ENCODE measurements around the gene ATXN7L3B.

ATXN7L3B gene

GRCh38 chr12:74537126-74537706, 419 bp upstream of the ATXN7L3B start:
- H3K27me3 Mint-ChIP-seq (ENCODE audit: low read depth) = no peaks in the 10 kb centered on the region
- peaks cover 38% of the 10 kb centered on the region for H3K36me3 Mint-ChIP-seq (ENCODE audit: low read depth)
- H3K9me3 Mint-ChIP-seq = no peaks in the 10 kb centered on the region
- peak overlapping the region; percentile 94 for H3K4me3 Mint-ChIP-seq
- H3K4me1 Mint-ChIP-seq (ENCODE audit: low read depth) = peaks cover 38% of the 10 kb centered on the region
- H3K27ac Mint-ChIP-seq = peak overlapping the region; percentile 95

GRCh38 chr12:74538491-74539258, 1.0 kb downstream of the ATXN7L3B start:
- Mint-ChIP-seq H3K27me3 (ENCODE audit: low read depth) (no peaks in the 10 kb centered on the region), H3K36me3 (ENCODE audit: low read depth) (peaks cover 38% of the 10 kb centered on the region), H3K27ac (peak overlapping the region; percentile 95), H3K4me3 (peak overlapping the region; percentile 94), H3K4me1 (ENCODE audit: low read depth) (peaks cover 41% of the 10 kb centered on the region), H3K9me3 (no peaks in the 10 kb centered on the region)

GRCh38 chr12:74539261-74539660, 1.6 kb downstream of the ATXN7L3B start:
- Mint-ChIP-seq H3K27me3 (ENCODE audit: low read depth) (no peaks in the 10 kb centered on the region), H3K27ac (no peak overlapping the region), H3K4me1 (ENCODE audit: low read depth) (peaks cover 41% of the 10 kb centered on the region), H3K9me3 (no peaks in the 10 kb centered on the region), H3K36me3 (ENCODE audit: low read depth) (peaks cover 38% of the 10 kb centered on the region), H3K4me3 (peak overlapping the region; percentile 94)

GRCh38 chr12:74539765-74540526, 2.3 kb downstream of the ATXN7L3B start:
- no peaks in the 10 kb centered on the region for H3K27me3 Mint-ChIP-seq (ENCODE audit: low read depth)
- H3K4me3 Mint-ChIP-seq = peak overlapping the region; percentile 94
- peaks cover 38% of the 10 kb centered on the region for H3K36me3 Mint-ChIP-seq (ENCODE audit: low read depth)
- H3K4me1 Mint-ChIP-seq (ENCODE audit: low read depth) = peaks cover 41% of the 10 kb centered on the region
- no peaks in the 10 kb centered on the region for H3K9me3 Mint-ChIP-seq
- H3K27ac Mint-ChIP-seq = peak overlapping the region; percentile 37

GRCh38 chr12:74541074-74541473, 3.4 kb downstream of the ATXN7L3B start:
- no peaks in the 10 kb centered on the region for H3K9me3 Mint-ChIP-seq
- no peaks in the 10 kb centered on the region for H3K27me3 Mint-ChIP-seq (ENCODE audit: low read depth)
- H3K4me3 Mint-ChIP-seq = no peak overlapping the region
- no peak overlapping the region for H3K27ac Mint-ChIP-seq
- peaks cover 38% of the 10 kb centered on the region for H3K4me1 Mint-ChIP-seq (ENCODE audit: low read depth)
- peaks cover 38% of the 10 kb centered on the region for H3K36me3 Mint-ChIP-seq (ENCODE audit: low read depth)

- no peak overlapping the region for H3K4me3 Mint-ChIP-seq
- H3K36me3 Mint-ChIP-seq (ENCODE audit: low read depth) = no peaks in the 10 kb centered on the region
- no peak overlapping the region for H3K27ac Mint-ChIP-seq
- H3K4me1 Mint-ChIP-seq (ENCODE audit: low read depth) = peaks cover 3% of the 10 kb centered on the region
- no peaks in the 10 kb centered on the region for H3K9me3 Mint-ChIP-seq
- no peaks in the 10 kb centered on the region for H3K27me3 Mint-ChIP-seq (ENCODE audit: low read depth)
Measured at GRCh38 chr12:74547249-74547648, 9.6 kb downstream of the ATXN7L3B start.

- H3K4me1 Mint-ChIP-seq (ENCODE audit: low read depth) = no peaks in the 10 kb centered on the region
- no peak overlapping the region for H3K4me3 Mint-ChIP-seq
- H3K9me3 Mint-ChIP-seq = no peaks in the 10 kb centered on the region
- peaks cover 5% of the 10 kb centered on the region for H3K27me3 Mint-ChIP-seq (ENCODE audit: low read depth)
- H3K27ac Mint-ChIP-seq = no peak overlapping the region
- no peaks in the 10 kb centered on the region for H3K36me3 Mint-ChIP-seq (ENCODE audit: low read depth)
Measured at GRCh38 chr12:74551291-74551690, 13.7 kb downstream of the ATXN7L3B start.

GRCh38 chr12:74552201-74552600, 14.6 kb downstream of the ATXN7L3B start:
- Mint-ChIP-seq H3K9me3 (no peaks in the 10 kb centered on the region), H3K4me3 (no peak overlapping the region), H3K27ac (no peak overlapping the region), H3K27me3 (ENCODE audit: low read depth) (peaks cover 8% of the 10 kb centered on the region), H3K4me1 (ENCODE audit: low read depth) (no peaks in the 10 kb centered on the region), H3K36me3 (ENCODE audit: low read depth) (no peaks in the 10 kb centered on the region)

GRCh38 chr12:74559728-74560127, 22.1 kb downstream of the ATXN7L3B start:
- Mint-ChIP-seq H3K27ac (no peak overlapping the region), H3K36me3 (ENCODE audit: low read depth) (no peaks in the 10 kb centered on the region), H3K27me3 (ENCODE audit: low read depth) (peaks cover 8% of the 10 kb centered on the region)

GRCh38 chr12:74563927-74564326, 26.3 kb downstream of the ATXN7L3B start:
- Mint-ChIP-seq H3K27me3 (ENCODE audit: low read depth) (no peaks in the 10 kb centered on the region), H3K9me3 (no peaks in the 10 kb centered on the region), H3K27ac (no peak overlapping the region), H3K4me3 (no peak overlapping the region), H3K4me1 (ENCODE audit: low read depth) (no peaks in the 10 kb centered on the region), H3K36me3 (ENCODE audit: low read depth) (no peaks in the 10 kb centered on the region)

More at GRCh38 chr12:74559728-74560127, 22.1 kb downstream of the ATXN7L3B start:
- H3K9me3 Mint-ChIP-seq = no peaks in the 10 kb centered on the region
- H3K4me1 Mint-ChIP-seq (ENCODE audit: low read depth) = no peaks in the 10 kb centered on the region
- H3K4me3 Mint-ChIP-seq = no peak overlapping the region

GRCh38 chr12:74578486-74578885, 40.9 kb downstream of the ATXN7L3B start:
- Mint-ChIP-seq H3K27ac (no peak overlapping the region), H3K9me3 (no peaks in the 10 kb centered on the region), H3K4me3 (no peak overlapping the region), H3K4me1 (ENCODE audit: low read depth) (no peaks in the 10 kb centered on the region), H3K36me3 (ENCODE audit: low read depth) (no peaks in the 10 kb centered on the region), H3K27me3 (ENCODE audit: low read depth) (no peaks in the 10 kb centered on the region)

GRCh38 chr12:74579446-74579845, 41.8 kb downstream of the ATXN7L3B start:
- Mint-ChIP-seq H3K4me3 (no peak overlapping the region), H3K36me3 (ENCODE audit: low read depth) (no peaks in the 10 kb centered on the region), H3K4me1 (ENCODE audit: low read depth) (no peaks in the 10 kb centered on the region), H3K27me3 (ENCODE audit: low read depth) (no peaks in the 10 kb centered on the region), H3K9me3 (no peaks in the 10 kb centered on the region), H3K27ac (no peak overlapping the region)

- no peaks in the 10 kb centered on the region for H3K36me3 Mint-ChIP-seq (ENCODE audit: low read depth)
- no peaks in the 10 kb centered on the region for H3K4me1 Mint-ChIP-seq (ENCODE audit: low read depth)
Measured at GRCh38 chr12:74579981-74580380, 42.3 kb downstream of the ATXN7L3B start.

GRCh38 chr12:74581439-74581838, 43.8 kb downstream of the ATXN7L3B start:
- Mint-ChIP-seq H3K36me3 (ENCODE audit: low read depth) (no peaks in the 10 kb centered on the region), H3K4me1 (ENCODE audit: low read depth) (no peaks in the 10 kb centered on the region), H3K9me3 (no peaks in the 10 kb centered on the region), H3K27me3 (ENCODE audit: low read depth) (no peaks in the 10 kb centered on the region), H3K27ac (no peak overlapping the region), H3K4me3 (no peak overlapping the region)

More at GRCh38 chr12:74579981-74580380, 42.3 kb downstream of the ATXN7L3B start:
- no peaks in the 10 kb centered on the region for H3K9me3 Mint-ChIP-seq
- no peaks in the 10 kb centered on the region for H3K27me3 Mint-ChIP-seq (ENCODE audit: low read depth)
- H3K27ac Mint-ChIP-seq = no peak overlapping the region
- H3K4me3 Mint-ChIP-seq = no peak overlapping the region
